ENCODE results near the gene EXOC4.
"Not testable (repeated sequence)": the region's sequence is repeated elsewhere in the genome, so short reads cannot be mapped to it uniquely, and the experiment has no call there.

The EXOC4 gene

DNA sequence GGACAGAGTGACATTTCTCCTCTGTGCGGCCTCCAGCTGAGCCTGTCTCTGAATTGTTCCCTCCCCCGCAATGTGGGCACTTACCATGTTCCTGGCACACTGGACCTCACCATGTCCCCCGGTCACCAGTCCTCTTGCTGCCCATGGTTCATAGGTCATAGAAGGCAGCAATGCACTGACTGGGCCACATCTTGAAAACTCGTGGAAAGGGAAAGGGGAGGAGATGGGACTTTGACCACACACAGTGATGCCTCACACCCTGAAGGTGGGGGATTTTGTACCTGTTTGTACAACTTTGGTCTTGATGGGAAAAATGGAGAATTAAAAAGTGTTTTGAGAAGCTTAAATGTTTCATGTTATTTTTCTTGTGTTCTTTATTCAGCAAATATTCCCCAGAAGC is 812.5 kb downstream of the EXOC4 start:
- no peak for DNase-seq

DNA sequence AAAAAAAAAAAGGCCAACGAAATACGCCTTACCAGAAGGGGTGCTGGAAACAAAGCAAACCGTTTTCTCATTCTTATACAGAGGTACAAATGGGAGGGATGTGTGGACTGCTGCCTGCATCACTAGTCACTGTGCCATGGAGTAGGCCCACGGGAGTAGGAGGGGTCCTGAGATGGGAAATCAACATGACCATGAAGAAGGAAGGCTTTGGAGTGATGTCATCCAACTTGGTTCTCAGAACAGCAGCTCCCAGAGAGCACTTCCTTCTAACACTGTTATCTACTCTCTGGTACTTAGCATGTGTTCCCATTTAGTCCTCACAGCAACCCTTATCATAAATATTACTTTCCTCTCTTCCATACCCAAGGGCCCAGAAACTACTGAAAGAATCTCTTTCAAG is 814.3 kb downstream of the EXOC4 start:
- DNase-seq: no peak

DNA sequence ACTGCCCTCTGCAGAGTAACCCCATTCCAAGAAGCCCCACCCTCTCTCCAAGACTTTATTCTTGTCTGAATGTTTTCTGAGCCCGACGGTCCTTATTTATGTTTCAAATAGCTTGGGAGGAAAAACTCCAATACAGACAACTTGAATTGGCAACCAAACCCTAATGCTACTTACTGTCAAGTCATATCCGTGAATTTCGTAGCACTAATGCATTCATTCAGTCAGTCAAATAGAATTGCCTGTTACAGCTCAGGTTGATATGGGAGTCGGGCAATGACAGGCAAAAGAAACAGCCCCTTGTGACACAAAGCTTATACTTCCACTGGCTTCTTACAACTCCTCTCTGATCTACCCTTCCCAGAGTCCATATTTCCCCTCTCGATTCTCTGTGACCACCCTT is 815.8 kb downstream of the EXOC4 start:
- no peak for DNase-seq

DNA sequence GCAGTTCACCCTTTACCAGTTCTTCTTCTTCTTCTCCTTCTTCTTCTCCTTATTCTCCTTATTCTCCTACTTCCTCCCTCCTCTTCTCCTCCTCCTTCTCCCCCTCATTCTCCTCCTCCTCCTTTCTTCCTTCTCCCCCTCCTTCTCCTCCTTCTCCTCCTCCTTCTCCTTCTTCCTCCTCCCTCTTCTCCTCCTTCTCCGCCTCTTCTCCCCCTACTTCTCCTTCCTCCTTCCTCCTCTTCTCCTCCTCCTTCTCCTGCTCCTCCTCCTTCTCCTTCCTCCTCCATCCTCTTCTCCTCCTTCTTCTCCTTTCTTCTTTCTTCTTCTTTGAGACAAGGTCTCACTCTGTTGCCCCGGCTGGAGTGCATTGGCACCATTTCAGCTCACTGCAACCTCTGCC is 816.3 kb downstream of the EXOC4 start:
- DNase-seq: no peak

DNA sequence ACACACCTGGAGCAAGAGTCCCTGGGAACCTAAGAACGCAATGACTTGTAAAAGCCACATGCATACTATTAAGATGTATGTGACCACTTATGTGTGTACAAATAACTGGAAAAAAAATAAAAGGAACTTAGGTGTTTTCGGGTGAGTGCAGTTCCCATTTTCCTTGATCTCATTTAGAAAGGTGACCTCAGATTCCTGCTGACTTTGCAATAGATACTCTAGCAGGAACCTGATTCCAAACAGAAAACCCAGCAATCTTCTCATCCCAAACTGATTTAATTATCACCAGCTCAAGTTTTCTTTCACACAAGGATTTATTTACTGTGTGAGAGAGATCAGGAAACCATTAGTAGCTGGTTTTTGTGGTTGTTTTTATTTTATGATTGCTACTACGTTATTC is 817.8 kb downstream of the EXOC4 start:
- no peak for DNase-seq

DNA sequence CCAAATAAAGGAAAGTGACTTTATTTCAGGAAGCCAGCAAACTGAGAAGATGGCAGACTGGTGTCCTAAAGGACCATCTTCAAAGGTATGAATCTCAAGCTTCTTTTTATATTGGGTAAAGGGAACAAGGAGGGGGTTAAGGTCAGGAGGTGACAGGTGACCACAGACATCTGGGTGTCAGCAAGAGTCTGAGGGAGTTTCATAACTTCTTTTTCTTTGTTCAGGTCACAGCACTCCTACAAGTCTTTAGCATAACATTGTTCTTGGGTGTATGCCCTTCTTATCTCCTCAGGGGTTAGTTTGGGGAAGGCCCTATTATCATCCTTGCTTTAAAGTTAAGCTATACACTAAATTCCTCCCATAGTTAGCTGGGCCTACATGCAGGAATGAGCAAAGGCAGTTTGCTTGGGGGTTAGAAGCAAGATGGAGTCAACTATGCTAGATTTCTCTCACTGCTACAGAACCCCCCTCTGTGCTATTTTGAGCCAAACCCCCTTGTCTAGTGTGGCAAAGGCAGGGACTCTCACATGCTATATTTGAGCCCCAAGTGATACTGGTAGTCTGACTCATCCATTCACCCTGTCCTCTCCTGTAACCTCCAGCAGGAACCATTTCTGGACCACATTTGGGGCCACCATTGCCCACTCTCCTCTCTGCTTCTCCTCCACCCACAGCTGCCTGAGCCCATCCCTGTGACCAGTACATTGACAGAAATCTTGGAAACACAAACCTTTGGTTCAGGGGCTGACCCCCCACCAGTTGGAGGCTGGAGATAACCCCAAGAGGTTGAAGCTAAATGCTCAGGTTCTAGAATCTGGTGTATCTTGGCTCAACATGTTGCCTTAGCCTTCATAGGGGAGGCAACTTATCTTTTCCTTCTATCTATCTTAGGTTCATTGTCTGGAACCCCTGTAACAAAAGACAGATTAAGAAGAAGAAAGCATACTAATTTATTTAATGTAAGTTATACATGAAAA is 818.8 kb downstream of the EXOC4 start:
- no peak for DNase-seq

DNA sequence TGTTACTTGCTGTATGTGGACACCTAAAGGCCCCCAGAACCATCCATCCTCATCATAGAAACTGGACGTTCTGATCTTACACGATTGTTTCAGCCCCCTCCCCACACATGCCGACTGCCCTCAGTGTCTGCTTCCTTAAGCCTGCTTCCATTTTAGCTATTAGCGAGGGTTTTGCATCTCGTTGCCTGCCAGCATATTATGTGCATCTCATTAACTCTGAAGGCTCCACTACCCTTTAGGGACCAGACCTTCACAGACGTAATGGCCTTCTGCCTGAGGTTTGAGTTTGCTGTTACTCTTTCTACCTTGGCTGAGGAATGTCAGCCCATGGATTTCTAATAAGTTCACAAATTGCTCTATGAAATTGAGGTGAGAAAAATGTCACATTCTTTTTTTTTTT is 820.4 kb downstream of the EXOC4 start:
- DNase-seq: no peak

DNA sequence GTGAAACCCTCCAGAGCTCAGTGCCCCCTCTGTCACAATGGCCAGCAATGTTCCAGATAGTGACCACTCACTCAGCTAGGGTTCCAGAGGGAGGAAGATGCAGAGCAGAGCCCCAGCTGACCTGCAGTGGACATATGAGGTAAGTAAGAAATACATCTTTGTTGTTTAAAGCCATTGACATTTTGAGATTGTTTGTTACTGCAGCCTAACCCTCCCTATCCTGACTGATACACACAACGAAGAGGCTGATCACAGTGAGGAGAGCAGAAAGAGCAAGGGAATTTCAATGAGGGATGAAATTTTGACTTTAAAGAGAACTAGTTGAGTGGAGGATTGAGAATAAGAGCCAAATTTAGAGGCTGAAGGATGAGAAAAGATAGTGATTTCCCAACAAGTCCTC is 822.9 kb downstream of the EXOC4 start:
- no peak for DNase-seq

DNA sequence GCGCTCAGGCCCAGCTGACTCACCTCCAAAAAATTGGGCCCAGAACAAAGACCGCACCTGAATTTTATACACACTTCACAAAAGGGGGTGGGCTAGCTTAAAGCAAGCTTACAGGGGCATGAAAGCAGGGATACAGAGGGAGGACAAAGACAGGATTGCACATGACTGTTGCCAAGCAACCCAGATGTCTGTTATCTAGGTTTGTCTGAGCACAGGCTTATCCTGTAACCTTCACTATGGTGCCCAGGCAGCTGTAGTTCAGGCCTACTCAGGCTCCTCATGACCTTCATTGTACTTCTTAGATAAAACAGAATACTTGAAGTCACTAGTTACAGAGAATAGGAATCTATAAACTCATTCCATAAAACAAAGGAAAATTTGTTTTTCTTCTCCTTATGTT is 824.7 kb downstream of the EXOC4 start:
- DNase-seq: not testable (repeated sequence)

DNA sequence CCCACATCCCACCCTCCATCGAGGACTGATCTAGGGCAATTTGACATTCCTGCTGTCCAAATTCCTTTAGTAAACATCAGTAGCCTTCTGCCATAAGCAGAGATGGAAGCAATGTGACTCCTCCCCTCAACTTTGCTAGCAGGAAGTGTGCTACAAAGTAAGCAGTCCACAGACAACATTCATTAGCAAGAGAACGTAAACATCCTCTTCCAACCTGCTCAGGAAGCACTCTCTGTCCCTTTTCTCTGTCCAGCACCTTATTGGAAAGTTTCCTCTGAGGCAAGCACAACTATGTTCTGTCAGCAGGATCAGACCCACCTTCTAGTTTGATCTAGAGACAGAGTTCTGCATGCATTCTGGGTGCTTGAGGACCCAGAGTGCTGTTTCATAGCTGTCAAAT is 826.1 kb downstream of the EXOC4 start:
- DNase-seq: no peak

DNA sequence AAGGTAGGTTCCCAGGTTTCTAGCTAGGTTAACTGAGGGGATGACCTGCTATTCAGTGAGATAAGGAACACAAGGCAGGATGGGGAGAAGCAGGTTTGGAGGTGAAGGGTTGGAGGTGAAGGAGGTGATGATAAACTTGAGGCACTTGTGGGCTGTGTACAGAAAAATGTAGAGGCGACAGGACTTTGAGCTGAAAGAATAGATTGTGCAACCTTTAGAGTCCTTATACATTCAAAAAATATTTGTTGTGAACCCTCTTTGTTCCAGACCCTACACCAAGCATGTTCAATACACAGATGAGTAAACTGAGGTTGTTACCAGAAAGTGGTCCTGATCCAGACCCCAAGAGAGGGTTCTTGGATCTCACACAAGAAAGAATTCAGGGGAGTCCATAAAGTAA is 828.8 kb downstream of the EXOC4 start:
- no peak for DNase-seq

DNA sequence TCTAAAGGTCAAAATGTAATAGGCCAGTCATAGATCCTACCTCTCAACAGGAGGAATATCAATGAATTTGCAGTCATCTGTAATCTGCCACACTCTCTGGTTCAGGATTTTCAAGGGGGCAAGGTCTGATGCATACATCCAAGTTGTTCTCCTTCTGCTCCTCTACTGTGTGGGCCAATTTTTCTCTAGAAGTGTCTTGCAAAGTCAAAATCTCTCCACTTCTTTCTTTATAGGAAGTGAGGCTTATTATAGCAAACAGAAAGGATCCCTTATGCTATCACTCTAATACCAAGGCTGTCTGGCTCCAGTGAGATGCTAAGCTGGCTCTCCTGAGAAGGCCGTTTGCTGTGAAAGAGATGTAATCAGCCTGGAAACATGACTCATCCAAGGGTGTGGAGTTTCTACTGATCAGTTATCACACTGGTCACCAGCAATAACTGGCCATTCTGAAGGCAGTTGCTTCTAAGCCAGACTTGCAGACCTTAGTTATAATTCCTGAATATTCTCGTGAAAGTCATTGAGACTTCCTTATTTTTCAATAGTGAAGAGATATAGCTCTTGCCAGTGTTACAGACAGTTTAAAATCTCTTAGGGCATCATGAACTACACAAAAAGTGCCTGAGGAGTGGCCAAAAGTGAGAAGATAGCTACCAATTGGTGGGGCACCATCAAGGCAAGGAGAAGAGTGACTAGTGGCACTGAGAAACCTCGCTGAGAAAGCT is 831.0 kb downstream of the EXOC4 start:
- DNase-seq: no peak

DNA sequence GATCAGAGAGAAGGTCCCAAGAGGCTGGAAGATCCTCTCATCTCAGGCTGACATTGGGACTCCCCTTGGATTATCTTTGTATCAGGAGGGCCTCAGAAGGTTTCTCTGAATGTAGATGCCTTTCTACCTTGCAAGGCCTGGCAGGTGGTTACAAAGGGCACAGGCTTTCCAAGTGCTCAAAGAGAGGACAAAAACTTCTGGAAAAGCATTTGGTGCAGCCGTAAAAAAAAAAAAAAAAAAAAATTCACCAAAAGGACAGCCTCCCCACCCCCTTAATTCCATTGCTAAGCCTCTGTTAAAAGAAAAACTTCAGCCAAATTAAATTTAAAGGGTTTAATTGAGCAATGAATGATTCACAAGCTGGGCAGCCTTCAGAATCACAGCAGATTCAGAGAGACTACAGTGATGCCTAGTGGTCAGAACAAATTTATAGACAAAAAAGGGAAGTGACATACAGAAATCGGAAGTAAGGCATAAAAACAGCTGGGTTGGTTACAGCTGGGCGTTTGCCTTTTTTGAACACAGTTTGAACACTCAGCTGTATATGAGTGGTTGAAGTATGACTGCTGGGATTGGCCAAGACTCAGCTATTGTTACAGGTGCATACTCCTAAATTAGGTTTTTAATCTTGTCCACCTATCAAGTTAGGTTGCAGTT is 831.7 kb downstream of the EXOC4 start:
- DNase-seq: no peak

DNA sequence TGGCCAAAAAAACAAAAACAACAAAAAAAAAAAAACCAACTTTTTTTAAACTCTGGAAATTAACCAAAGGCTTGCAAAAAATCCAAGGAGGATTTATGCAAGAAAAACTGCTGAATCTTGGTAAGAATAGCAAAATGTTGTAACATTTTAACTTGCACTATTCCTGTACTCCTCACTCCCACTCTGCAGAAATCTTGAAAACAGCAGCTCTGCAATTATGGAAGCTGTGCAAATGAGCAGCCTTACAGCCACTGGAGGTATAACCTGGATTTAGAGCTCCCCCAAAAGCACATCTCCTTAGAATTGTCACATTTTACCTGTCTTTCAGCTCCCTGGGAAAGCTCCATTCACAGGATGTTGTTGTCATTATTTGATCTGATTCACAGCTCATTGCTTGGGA is 832.4 kb downstream of the EXOC4 start:
- no peak for DNase-seq

DNA sequence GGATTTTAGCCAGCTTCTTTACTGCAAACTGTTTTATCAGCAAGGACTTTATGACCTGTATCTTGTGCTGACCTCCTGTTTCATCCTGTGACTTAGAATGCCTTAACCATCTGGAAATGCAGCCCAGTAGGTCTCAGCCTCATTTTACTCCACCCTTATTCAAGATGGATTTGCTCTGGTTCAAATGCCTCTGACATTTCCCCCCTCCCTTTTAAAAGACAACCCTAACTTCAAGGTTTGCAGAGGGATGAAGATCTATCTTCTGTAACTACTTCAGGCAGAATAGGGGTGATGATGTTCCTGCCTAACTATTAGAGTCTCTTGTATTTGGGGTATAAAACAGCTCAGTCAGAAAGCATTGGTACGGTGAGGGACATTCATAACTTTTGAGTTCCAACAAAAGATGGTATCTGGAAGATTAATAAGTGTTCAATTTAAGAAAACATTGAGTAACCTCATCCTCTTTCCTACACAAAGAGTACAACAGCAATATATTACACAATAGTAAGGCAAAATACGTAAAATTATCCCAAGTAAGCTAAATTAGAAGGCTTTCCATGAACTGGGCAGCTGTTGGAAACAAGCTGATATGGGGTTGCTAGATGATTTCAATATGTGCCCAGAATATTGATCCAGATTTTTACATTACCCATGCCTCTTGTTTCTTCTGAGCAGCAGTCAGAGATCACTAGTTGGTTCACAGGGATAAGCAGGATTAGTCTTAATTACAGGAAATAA is 834.3 kb downstream of the EXOC4 start:
- no peak for DNase-seq

DNA sequence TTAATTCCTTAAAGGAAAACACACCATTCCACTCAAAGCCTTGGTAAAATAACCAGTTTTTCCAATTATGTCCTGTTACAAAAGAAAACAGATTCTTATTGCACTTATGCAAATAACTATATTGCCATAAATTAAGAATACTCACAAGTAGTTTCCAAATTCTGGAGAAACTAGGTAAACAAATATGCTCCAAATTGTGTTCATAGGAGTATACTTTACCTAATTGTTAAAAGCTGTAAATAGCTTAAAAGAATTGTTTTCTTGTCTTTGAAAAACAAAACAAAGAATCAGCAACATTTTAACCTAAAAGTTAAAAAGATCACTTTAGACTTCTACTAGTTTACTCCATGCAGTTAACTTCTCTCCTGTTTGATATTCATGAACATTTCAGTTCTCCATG is 835.3 kb downstream of the EXOC4 start:
- no peak for DNase-seq

DNA sequence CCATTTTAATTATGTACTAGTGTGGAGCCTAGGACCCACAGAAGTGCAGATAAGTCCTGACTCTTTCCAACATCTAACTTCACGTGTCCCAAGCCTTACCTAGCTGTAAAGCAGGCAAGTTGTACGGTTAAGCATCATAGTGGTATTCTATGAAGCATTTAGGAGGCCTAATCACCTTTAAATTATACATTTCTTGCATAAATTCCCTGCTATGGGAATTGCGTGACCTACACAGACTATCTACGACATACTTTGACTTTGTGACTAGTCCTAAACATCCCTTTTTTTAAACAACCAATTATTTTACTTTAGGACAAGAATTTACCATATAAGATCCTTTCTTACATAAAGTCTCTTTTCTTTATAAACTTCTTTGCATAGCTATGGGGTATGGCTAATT is 836.6 kb downstream of the EXOC4 start:
- DNase-seq: no peak

DNA sequence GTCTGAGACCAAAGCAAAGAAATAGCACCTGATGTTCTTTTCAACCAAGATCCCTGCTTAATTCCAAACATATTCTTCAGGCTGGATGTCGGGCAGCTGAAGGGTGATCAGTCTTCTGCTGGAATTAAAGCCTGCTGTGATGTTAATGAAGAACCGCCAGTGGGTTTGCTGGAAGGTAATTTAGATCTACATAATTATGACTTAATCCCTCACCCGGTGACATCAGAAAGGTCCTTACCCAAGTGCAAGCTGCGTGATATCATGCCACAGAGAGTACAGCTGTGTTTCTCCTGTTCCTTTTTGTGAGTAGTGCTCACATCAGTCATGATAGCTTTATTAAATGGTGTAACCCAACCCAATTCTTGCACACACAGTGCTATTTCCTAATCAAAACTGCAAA is 845.2 kb downstream of the EXOC4 start:
- no peak for DNase-seq

DNA sequence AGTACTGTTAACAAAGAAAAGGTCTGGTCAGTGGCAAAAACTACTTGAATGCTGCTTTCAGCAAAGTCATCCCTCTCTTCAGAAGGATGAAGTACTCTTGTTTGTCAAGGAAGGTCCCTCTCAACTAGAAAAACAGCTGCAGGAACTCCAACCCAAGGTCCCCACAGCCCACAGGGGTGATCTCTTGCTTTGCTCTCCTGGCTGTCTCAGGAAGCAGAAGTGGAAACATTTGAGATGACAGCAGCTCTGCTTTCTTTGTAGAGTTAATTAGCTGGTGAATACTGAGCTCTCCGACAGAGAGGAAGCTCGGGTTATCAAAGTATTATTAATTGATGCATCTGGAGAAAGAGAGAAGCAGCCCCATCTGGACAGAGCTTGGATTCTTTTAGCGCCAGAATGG is 848.8 kb downstream of the EXOC4 start:
- DNase-seq: no peak

DNA sequence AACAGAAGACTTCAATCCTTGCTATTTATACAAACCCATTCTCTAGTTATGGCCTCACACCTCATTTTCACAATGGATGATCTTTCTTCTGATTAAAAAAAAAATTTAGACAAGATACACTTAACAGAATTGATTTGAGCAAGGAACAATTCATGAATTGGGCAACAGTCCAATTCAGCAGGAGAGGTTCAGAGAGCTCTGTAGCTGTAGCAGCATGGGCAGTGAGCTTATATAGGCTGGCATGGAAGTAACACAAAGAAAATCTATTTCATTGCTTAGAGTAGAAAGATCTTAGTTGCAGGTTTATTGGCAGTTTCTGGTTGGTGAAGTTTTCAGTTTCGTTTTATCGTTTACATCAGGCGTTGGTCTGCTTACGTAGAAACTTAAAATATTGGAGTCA is 851.3 kb downstream of the EXOC4 start:
- DNase-seq: no peak

DNA sequence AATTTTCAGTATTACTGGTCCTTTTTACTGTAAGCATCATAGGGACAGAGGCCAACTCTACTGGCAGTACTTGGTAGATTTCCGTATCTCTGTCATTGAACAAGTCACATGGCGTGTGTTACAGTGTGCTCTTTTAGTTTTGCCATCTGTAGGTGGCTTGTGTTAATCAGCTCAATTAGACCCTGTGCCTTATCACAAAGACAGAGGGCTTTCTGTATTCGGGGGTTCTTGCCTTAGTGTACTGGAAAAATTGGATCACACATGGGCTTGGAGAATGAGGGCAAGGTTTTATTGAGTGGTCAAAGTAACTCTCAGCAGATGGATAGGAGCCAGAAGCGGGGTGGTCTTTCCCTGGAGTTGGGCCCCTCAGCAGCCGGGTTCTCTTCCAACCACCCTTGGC is 853.0 kb downstream of the EXOC4 start:
- DNase-seq: no peak

DNA sequence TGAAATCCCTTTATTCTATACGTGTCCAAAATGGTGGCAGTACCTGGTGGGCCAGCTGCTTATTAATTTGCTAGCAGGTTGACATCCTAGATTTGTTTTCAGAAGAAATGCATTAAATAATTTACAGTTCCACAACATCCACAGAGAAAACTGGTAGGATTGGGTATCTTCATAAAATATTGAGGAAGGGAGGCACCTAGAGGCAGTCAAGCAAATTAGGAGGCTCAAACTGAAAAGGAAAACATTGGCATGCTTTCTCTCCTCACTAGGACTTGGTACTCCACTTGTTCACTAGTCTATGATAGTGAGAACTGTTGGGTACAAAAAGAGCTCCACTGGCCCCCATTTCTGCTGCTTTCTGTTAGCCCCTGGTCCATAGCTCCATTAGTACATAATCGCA is 855.9 kb downstream of the EXOC4 start:
- DNase-seq: no peak

DNA sequence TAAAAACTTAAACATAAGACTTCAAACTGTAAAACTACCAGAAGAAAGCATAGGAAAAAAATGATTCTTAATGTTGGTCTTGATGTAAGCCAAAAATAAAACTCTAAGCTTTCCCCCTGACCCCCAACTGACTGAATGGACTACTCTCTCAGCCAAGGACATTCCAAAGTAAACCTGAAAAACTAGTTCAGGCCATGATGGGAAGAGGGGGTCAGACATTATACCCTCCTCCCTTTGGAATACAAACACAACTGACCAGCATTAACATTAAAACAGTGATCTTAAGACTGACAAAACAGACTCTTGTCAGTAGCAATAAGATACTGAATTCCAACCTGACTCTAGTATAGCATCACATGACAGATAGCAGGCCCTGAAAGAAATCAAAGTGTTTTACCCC is 860.8 kb downstream of the EXOC4 start:
- DNase-seq: no peak
